ENCODE data around the gene CD226.

GRCh38 chr18:69956665-69957620 lies 9.3 kb upstream of the CD226 start:
- TF ChIP-seq EZH2 (IDR thresholded peaks at IDR 0.05; ENCODE audit: insufficient read depth, poor library complexity, severe bottlenecking), result no peak
- no peak for TF ChIP-seq EZH2phosphoT487 (IDR thresholded peaks at IDR 0.05; ENCODE audit: insufficient read depth, low read depth)

Measured in GM23248 (cell line).